Body of pancreas (tissue), 4 donors: Measurements from ENCODE around the gene TPD52L1. TPM values are rescaled to one million over a fixed set of nuclear protein-coding genes. Genes with fewer than 3 reads are reported as not detected.
A peak's percentile ranks its signal among the peaks of the same experiment; 100 is the strongest.

ENCODE experiments used
- ATAC-seq: fragments of 150-250 bp; one replicate; pipeline ENCODE4 v1.9.1; 2016
- DNase-seq, 4 donors: peaks; one replicate each; pipeline ENCODE4 v3.0.0-alpha.2; 2019
- H3K27ac ChIP-seq, 4 donors: fragments of 200-600 bp; sonication (generic); 1 replicate in 3 of 4; 2 replicates in 1 of 4; pipeline versions ENCODE4 v1.5.1 to v1.6.1; 2016 to 2019; ENCODE audit warnings: mild to moderate bottlenecking in 1 of 4, mixed read lengths in 1 of 4, moderate library complexity in 1 of 4
- H3K27me3 ChIP-seq, 2 donors: fragments of 200-600 bp; sonication (generic); one replicate each; pipeline ENCODE4 v1.6.0; 2016; ENCODE audit warnings: mild to moderate bottlenecking in 1 of 2
- H3K36me3 ChIP-seq, 2 donors: fragments of 200-600 bp; sonication (generic); replicated peaks in 1 of 2; 2 replicates each; pipeline ENCODE4 v1.5.1; 2016; ENCODE audit warnings: low read depth in 2 of 2; ENCODE audit not compliant: insufficient read depth in 1 of 2
- H3K4me1 ChIP-seq: fragments of 200-600 bp; sonication (generic); one replicate; pipeline ENCODE4 v1.6.0; 2016
- H3K4me3 ChIP-seq, 2 donors: fragments of 200-600 bp; sonication (generic); 1 replicate in 1 of 2; 2 replicates in 1 of 2; pipeline ENCODE4 v1.5.1; 2016 to 2019
- H3K9me3 ChIP-seq, 3 donors: fragments of 200-600 bp; sonication (generic); 1 replicate in 2 of 3; 2 replicates in 1 of 3; pipeline ENCODE4 v1.5.1; 2016
- CTCF ChIP-seq, 7 experiments: fragments of 450-650 bp in 4 of 7; fragments of 200-600 bp in 3 of 7; sonication (generic) in 3 of 7; IDR thresholded peaks; one replicate each; pipeline ENCODE4 v1.5.1; 2016 to 2019; ENCODE audit warnings: antibody characterized with exemption in 7 of 7
- POLR2A ChIP-seq, 3 donors: fragments of 450-650 bp; IDR thresholded peaks; one replicate each; pipeline ENCODE4 v1.6.1; 2016; ENCODE audit warnings: antibody characterized with exemption in 3 of 3, mild to moderate bottlenecking in 2 of 3
- WGBS, 2 donors: methylation state at CpG; one replicate each; pipeline ENCODE4 v1.1.5; 2017; 5-methylcytosine and 5-hydroxymethylcytosine counted together
- intact Hi-C: fragments of 100-400 bp; cut with DNase I; formaldehyde crosslinking; loops from one replicate; pipeline ENCODE4 v1.15.1; 2023
- total RNA-seq, 2 donors: library from RNA; depleted of rRNA; stranded (reverse); fragments of >200 nt; gene quantifications; one replicate each; pipeline ENCODE4 v1.1.0, GENCODE V29; 2016

Gene TPD52L1
- total RNA-seq, 2 donors from 2014 or later, result 33.3 to 101 TPM

DNA sequence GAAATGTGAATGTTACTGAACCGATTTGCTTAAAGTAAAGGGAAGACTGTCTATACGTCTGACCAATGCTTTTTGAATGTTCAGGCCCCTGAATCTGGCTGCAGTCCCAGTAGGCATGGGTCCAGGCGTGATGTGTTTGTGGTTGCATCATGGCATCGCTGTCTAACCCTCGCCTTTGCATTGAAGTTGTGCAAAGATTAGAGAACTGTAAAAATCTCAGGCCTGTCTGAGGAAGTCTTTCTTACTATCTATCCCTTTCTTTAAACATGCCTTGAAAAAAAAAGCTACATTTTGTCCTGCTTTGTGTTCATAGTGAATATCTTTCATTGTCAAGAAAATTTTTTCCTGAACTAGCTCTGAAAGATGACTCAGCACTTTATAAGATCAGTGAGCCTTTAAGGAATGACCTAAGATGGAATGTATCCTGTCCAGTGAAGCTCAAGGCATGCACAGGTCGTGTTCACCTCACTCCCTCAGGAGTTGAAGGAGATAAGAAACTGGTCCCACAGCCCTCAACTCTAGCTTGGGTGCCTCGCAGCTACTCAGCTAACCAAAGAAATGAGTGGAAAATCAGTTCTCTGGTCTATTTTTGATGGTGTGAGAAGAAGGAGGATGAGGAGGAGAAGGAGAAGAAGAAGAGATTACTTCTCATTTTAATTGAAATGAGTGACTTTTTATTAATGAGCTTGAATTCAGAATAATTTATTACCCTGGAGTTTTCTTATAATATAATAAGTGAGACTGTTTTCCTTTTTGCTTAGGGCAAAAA, 48.6 kb downstream of the TPD52L1 start:
- H3K9me3 ChIP-seq, result no peaks in the 10 kb centered on the region
- intact Hi-C loops, result no loop called here
- no peaks in the 10 kb centered on the region for H3K27me3 ChIP-seq
- H3K27ac ChIP-seq, result peak overlapping the region in 2 of 4 donors; percentile 29 to 42
- WGBS, 2 donors, result 22 to 24% methylated on average over 7 of the region's 7 CpGs
- TF ChIP-seq POLR2A (IDR thresholded peaks at IDR 0.05), result no peak
- no peaks in the 10 kb centered on the region for H3K36me3 ChIP-seq
- peak; percentile 69 to 83 (median 74) for DNase-seq
- H3K4me1 ChIP-seq, result peaks cover 57% of the 10 kb centered on the region
- H3K4me3 ChIP-seq, result no peak overlapping the region
- ATAC-seq, result peak; percentile 18

DNA sequence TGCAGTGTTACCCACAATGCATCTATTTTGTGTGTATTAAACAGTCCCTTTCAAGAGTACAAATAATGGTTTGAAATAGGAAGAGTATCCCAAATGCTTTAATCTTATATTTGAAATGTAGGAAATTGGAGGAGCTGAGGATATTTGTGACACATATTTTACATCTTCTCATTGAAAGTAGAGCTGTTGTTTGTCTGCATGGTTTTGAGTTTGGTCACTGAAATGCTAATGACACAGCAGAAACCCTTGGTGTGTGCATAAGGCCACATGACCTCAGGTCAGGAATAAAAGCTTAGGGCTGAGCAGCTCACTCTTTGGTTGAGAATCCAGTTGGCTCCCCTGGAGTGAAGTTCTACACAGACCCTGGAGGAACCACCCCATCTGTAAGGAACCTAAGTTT, 49.8 kb downstream of the TPD52L1 start:
- H3K27ac ChIP-seq, result no peak overlapping the region
- H3K4me3 ChIP-seq, result no peak overlapping the region
- H3K27me3 ChIP-seq, result no peaks in the 10 kb centered on the region
- ATAC-seq (peak; percentile 49), DNase-seq (no peak)
- TF ChIP-seq POLR2A (IDR thresholded peaks at IDR 0.05) (no peak), CTCF (IDR thresholded peaks at IDR 0.05) (no peak)
- H3K36me3 ChIP-seq, result no peaks in the 10 kb centered on the region
- intact Hi-C loops, result no loop called here
- no peaks in the 10 kb centered on the region for H3K9me3 ChIP-seq
- peaks cover 54% of the 10 kb centered on the region for H3K4me1 ChIP-seq

- Histone ChIP-seq H3K27ac (no peak overlapping the region), H3K27me3 (no peaks in the 10 kb centered on the region), H3K4me3 (no peak overlapping the region), H3K4me1 (peaks cover 45% of the 10 kb centered on the region), H3K9me3 (no peaks in the 10 kb centered on the region), H3K36me3 (no peaks in the 10 kb centered on the region)
- TF ChIP-seq POLR2A (IDR thresholded peaks at IDR 0.05), result no peak
- intact Hi-C loops, result no loop called here
- 89 to 97% methylated on average over 2 of the region's 2 CpGs for WGBS, 2 donors
- no peak for DNase-seq
- ATAC-seq, result no peak
Observed at GRCh38 chr6:125205931-125206330, 52.4 kb downstream of the TPD52L1 start.

DNA sequence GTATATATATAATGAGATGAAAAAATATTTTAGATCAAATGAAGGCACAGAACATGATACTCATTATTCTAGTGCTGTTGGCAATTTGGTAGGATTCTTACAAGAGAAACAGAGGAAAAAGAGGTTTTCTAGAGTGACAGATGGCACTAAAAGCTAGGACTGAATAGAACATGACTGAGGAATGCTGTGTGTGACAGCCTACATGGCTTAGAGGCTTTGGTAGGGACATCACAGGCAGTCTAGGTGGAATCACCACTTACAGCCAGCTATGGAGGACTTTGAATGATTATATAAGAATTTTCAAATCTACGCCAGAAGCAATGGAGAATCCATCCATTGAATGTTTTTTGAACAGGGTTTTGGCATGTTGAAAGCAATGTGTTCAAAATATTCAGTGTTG, 52.8 kb downstream of the TPD52L1 start:
- no peak for TF ChIP-seq CTCF (IDR thresholded peaks at IDR 0.05)
- TF ChIP-seq POLR2A (IDR thresholded peaks at IDR 0.05), result no peak
- DNase-seq, result no peak
- Histone ChIP-seq H3K36me3 (no peaks in the 10 kb centered on the region), H3K9me3 (no peaks in the 10 kb centered on the region), H3K27me3 (no peaks in the 10 kb centered on the region), H3K4me3 (no peak overlapping the region), H3K4me1 (peaks cover 44% of the 10 kb centered on the region), H3K27ac (no peak overlapping the region)
- no peak for ATAC-seq
- intact Hi-C loops, result no loop called here
- WGBS, 2 donors, result 89 to 96% methylated on average over 1 of the region's 1 CpG

- H3K27ac ChIP-seq, result no peak overlapping the region
- no peaks in the 10 kb centered on the region for H3K27me3 ChIP-seq
- H3K4me3 ChIP-seq, result no peak overlapping the region
- no peaks in the 10 kb centered on the region for H3K9me3 ChIP-seq
- no peak for ATAC-seq
- peaks cover 41% of the 10 kb centered on the region for H3K4me1 ChIP-seq
- intact Hi-C loops, result no loop called here
- no peak for TF ChIP-seq POLR2A (IDR thresholded peaks at IDR 0.05)
- TF ChIP-seq CTCF (IDR thresholded peaks at IDR 0.05), result no peak
- no peak for DNase-seq
- H3K36me3 ChIP-seq, result no peaks in the 10 kb centered on the region
- 36 to 55% methylated on average over 1 of the region's 1 CpG for WGBS, 2 donors
Observed at GRCh38 chr6:125207956-125208355, 54.4 kb downstream of the TPD52L1 start.
